HG03469 (cell line): ENCODE measurements around the gene NCBP2L.

Experiments
- ATAC-seq: cut with Tn5 transposase; IDR thresholded peaks from one replicate; pipeline ENCODE4 v1.9.1; 2021; ENCODE audit warnings: mild to moderate bottlenecking, moderate library complexity, moderate number of reproducible peaks; ENCODE audit not compliant: unreplicated experiment

NCBP2L gene

DNA sequence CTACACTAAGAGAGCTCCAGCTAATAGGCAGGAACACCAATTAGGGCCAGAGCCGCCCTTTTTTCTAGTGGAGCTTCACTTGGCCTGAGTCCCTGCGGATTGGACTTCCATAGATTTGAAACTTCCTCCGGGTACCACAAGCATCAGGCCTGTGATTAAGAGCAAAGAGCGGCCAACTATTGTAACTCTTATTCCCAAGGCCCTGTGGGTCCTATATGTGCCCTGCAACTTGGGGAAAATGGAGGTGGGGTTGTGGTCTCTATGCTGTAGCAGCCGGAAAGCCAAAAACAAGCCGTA, at the start of gene NCBP2L:
NCBP2L (plus strand) TSS at position 198 of the 297 bp plus-strand sequence. CDS start 16,488 bp downstream, outside the sequence.
- no peak for ATAC-seq

DNA sequence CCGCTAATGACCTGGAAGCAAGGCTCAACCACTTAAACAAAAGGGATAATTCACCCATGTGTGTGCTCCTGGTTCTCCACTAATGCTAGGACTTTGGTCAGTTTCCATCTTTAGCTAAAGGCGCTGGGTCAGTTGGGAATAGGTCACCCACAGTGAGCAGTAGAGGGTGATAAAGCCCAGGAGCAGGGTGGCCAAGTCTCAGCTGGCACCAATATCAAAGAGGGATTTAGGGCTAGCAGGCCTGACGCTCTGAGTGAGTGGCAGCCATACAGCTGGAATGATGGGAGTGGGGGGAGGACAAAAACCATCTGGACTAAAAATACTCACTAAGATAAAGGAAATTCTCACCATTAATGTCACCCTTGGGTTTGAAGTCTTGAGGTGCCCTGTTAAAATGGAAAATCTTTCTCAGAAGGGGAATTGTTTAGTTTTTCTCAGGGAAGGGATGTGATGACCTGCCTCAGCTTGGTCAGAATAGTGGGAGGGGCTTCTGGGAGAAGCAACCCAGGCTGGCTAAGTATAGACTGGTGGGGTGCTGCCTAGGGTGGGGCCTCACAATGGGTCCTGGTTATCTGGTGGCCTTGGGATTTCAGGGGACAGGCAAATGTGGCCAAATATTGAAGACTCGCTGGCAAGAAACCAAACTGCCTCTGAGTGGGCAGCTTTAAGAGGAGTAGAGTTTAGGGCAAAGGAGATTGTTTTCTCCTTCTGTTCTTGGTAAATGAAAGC, 49.0 kb upstream of the NCBP2L start:
- no peak for ATAC-seq

DNA sequence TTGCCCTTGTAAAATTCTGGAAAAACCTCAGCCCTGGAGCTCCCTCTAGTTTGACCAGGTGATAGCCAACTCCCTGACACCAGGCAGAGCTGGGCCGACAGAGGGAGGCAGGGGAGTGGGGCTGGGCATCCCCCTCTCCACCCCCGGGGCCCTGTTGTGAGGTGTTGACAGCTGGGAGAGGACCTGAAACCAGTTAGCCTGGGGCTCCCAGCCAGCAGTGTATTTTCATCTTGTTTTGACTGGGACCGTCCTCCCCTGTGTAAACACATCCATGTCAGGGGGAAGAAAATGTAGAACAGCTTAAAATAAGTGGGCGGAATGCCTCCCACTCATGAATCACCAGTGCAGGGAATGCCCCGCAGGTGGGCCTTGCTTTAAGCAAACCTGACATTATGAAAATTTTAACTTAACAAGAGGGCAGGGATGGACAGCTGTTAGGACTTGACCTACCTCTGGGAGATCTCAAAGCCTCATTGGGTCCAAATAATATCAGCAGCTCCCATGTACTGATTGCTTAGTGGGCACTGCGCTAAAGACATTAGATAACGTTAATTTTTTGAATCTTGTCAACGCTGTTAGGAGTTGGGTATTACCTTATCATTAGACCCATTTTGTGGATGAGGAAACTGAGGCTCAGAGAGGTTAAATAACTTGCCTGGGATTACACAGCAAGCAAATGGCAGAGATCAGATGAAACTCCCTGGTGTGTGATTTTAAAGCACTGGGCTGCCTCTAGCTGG, 47.8 kb upstream of the NCBP2L start:
- ATAC-seq: peak; percentile 62

DNA sequence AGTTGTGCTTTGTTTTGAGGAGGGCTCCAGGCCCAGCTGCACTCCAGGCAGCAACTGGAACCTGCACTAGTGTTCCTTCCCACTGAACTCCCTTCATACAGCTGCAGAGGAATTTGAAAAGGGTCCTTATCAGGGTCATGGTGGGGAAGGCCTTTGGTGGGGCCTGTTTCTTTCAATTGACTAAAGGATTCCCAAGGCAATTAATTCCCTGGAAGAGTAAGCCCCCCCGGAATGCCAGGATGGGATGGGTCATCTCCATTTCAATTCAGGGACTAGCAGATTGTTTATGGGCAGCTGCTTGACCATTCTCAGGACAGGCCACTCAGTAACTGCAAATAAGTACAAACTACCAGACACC, 47.3 kb upstream of the NCBP2L start:
- ATAC-seq: no peak

DNA sequence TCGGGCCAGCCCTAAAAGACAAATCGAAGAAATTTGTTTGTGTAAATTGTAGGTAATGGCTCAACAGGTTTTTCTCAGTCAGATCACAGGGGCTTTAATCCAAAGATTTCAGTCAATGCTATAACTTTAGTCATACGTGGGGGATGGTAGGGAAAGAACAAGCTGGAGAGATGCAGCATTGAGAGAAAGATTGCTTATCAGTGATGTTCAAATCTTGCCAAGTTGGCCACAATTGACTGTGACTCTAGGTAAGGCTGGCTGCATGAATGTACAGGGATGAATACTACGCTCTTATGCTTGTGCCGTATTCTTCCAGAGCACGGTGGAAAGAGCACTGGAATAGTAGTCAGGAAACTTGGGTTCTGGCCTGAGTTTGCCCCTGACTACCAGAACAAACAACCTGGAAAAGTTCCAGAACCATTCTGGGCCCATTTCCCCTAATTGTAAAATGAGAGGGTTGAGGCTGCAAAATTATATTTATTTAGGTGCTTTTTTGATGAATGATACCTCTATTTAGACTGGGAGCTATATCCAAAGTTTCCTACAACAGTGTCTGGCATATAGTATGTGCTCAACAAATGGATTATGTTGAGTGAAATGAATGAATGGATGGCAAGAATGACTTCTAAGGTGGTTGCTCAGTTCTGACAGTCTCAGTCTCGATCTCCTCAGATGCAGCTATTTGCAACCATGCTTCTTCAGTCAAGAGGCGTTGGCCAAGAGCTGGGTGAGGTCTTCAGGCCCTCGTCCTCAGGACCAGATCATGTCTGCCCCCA, 46.4 kb upstream of the NCBP2L start:
- no peak for ATAC-seq

DNA sequence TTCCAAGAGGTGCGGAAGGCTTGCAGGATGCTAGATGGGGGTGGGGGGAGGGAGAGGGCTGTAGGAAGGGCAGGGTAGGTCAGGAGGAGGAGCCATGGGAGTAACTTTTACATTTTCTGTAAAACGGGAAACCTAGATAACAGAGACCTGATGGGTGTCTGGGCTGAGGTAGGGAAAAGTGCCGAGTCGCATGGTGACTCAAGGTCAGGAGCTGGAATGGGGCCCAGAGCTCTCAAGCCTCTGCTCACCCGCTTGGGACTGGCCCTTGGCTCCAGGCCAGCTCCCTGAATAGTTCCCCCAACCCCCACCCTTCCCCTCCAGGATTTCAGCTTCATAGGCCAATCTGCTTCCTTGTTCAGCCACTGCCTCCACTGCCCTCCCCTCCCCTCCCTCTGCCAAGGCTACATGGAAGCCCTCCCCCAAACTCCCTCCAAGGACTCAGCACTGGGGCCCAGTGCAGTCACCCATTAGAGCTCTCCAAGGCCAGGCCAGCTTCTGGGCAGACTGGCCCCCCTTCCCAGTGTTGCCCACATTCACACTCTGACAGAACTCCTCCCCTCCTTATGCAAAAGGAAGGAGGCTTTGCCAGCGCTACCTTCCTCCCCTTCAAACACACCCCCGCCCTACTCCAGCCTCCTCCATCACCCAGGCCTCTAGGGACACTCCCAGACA, 45.6 kb upstream of the NCBP2L start:
- no peak for ATAC-seq

DNA sequence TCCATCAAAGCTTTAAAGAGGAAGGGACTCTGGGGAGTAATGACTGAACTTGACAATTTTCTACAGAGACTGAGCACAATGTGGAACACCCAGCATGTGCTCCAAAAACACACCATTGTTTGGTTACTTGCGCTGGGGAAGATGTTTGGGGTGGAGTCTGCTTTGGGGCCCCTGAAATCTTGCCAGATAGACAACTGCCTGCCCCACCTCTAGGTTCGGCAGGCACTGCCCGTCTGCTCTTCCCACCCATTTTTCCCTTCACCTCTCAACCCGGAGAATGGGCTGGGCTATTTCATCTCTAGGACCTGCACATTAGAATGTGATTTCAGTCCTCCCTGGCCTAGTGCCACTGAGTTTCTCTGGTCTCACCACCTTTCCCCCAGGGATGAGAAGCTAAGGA, 43.8 kb upstream of the NCBP2L start:
- ATAC-seq: no peak

DNA sequence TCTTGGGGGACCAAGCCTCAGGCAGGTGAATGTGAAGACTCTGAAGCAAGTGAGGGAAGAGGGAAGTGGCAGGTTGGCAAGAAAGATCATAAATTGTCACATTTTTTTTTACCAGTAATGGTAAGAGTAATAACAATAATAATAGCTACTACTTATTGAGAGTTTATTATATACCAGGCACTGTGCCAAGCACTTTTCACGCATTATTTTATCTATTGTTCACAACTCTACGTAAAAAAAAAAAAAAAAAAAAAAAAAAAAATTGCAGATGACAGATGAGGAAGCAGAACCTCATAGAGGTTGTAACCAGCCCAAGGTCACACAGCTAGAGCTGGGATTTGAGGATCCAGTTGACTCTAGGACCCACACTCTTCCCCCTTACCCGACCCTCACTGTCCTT, 42.9 kb upstream of the NCBP2L start:
- no peak for ATAC-seq

DNA sequence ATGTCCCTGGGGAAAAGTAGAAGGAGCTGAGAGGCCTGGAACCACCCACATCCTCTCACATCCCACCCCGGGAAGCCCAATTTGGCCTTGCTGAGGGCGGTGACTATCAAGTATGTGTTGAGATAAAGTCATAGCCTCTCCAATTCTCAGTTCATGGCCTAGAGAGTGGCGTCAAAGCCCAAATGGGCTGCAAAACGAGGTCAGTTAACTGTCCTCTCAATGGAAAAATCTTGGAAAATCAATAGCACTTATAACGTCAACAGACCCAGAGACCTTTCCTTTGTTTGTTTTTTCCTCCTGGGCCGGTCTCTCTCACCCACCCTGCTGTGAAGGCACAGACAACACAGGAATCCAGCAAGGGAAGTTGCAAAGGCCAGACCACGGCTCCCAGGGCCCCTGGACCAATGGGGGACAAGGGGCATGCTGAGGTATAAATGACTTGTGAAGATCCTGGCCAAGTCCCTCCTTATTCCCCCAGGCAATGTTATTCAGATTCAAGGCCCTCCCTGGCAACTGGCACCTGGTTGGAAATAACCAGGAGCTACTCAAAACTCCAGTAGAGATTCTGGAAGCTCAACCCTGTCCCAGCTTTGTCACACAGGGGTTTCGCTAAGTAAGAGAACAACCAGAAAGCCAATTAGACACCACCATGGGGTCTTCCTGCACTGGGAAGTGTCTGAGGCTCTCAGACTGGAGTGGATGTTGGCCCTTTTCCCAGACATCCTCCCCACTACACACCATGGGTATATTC, 40.6 kb upstream of the NCBP2L start:
- ATAC-seq: no peak

DNA sequence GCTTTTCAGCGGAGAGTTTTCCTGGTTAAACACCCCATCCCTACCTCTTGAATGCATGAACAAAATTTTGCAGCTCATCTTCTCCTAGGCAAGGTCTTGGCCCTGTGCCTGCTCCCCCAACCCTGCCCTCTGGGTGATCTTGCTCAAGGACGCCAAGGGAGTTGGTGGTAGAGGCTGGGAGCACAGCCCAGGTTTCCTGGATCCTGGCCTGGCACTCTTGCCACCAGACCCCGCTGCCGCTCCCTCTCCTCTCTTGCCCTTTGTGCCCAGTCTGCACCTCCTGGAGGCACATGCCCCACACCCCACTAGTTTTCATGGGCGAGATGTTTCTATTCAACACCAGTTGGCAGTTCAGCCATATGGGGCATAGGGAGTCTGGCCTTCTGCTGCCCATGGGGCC, 39.3 kb upstream of the NCBP2L start:
- no peak for ATAC-seq

DNA sequence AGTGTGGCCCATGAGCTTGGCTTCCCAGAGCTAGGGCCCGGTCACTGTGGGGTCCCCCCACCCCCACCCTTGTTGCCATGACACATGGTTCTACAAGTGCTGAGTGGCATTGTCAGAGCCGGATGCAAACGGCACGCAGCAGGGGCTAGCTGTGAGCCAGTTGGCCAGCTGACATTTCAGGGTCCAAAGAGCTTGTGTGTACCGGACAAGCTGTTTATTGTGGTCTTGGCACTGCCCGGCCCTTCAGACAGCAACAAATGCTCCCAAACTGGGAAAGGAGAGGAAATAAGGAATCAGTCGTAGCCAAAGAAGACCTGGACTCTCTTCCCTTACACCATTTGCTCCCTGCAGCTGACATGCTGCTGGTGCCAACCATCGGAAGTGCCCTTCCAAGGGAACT, 38.8 kb upstream of the NCBP2L start:
- no peak for ATAC-seq

DNA sequence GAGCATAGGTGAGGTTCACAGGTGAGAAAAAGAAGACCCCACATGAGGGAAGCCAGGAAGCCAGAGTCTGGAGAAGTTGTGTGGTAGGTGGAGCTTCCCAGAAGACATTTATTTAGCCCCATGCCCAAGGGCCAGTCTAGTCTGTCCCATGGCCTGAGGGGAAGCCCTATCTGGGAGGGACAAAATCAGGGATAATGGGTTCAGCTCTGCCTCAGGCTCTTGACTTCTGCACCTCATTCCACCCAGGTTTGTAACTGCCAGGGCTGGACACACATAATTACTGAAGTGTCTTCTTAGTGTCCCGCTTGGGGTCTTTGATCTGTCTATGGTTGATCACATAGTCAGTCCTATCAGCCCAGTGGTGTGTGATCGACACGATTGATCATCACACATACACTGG, 38.0 kb upstream of the NCBP2L start:
- no peak for ATAC-seq

DNA sequence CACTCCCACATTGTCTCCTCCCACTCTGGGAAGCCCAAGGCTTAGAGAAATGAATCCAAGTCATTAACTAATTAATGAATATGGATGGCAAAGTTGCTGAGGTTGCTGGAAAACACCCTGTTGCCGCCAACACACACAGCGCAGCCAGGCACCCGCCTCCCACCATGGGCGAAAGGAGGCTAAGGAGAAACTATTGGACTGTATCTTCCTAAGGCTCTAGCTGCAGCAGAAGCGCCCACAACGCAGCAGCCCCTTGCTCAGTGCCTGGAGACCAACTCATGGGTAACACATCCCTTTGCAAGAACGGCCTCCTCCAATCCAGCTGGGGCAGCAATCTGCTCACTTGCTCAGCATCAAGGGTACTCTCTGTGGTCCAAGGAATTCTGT, 36.1 kb upstream of the NCBP2L start:
- ATAC-seq: no peak

DNA sequence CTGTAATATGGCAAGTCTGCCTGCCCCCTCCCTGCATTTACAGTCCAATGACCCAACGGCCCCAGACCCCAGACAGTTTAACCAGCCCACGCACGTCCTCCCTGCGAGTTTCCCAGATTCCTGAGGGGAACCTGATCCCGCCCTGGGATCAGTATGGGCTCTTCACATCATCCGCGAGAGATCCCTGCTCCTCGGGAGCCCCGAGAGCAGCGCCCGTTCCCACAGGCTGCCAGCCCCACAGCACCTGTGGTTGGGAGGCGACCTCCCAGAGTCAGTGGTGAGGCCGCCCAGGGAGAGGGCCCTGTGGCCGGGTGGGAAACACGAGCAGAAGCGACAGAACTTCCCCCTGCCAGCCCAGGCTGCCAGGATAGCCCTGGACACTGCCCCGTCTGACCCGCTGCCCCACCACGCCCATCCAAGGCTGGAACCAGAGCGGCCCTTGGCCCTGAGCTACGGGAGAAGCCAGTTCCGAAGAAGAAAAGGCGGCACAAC, 34.8 kb upstream of the NCBP2L start:
- no peak for ATAC-seq

DNA sequence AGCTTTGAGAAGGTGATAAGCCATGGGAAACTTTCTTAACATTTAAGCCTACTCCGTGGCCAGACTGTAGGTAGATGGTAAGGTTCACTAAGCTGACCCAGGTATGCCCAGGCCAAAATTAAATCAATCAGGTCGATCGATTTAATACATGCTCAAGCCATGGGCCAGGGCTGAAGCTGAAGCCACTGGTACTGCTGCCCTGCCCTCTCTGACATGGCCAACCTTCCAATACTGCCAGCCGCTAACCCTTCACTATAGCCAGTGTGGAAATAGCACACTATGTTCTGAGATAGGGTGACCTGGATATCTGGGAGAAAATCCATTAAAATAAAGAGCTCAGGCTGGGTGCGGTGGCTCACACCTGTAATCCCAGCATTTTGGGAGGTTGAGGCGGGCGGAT, 33.5 kb upstream of the NCBP2L start:
- no peak for ATAC-seq

DNA sequence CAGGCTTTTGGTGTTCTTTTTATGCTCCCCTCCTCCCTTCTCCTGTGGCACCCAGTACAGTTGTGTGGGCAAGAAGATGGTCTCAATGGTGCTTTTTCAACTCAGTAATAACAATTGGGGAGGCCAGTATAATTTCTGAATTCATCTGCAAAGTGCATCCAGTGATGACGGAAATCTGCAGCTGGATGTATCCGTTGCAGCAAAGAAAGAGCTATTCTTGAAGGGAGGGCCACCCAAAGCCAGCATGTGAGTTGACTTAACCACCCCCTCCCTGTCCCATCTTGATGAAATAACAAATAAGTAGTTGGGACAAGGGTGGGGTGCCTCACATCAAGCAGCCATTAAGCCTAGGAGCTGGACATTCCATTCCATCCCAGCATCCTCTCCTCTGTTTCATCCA, 32.7 kb upstream of the NCBP2L start:
- no peak for ATAC-seq

DNA sequence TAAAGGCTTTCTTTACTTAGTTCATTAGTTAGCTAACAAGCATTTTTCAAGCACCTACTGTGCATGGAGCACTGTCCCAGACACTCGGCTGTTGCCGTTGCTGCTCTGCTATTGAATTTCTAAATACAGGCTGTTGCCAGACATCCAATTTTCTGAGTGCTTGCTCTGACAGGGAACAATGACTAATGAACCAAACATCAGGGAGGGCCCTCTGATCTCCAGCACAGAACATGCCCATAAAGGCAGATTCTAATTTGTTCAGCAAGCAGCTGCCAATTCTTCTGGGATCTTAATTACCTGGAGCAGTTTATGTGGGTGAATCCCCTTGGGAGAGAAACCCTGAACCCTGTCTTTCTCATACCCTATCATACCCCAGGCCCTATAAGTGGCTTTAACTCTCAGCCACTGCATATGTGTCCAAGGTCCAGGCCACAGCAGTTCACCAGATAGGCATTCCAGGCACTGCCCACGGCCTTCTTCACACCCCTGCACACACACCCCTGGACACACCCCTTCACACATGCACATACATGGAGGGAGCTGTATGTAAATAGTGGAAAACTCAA, 29.9 kb upstream of the NCBP2L start:
- ATAC-seq: no peak

DNA sequence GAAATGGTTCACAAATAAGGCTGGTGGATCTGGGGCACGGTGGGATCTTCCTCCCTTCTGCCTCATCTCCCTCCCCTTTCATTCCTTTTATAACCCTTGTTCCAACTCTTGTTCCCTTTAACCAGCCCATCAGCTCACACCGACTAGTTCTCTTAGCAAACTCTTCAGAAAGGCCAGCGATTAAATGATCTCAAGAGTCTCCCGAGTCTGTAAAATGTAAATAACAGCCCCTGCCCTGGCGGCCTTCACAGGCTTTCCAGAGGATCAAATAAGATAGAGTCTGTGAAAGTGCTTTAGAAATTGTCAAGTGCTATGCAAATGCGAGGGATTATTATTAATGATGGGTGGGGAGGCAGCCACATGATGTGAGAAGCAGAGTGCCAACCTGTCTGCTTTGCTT, 29.0 kb upstream of the NCBP2L start:
- no peak for ATAC-seq

DNA sequence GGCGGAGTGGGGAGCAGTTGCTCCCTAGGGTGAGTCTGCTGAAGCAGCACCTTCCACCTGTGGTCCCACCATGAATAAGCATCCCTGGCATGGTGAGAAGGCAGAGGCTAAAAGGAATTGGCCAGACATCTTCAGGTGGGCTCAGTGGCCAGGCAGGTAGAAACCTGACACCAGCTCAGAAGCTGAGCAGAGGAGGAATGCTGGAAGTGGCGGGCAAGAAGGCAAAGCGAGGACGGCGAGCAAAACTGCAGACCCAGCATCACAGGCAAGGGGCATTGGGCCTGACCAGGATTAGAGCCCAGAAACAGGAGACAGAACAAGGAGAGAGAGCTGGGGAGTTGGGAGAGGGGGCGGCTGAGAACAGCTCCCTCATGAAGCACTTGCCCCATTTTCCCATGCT, 27.3 kb upstream of the NCBP2L start:
- no peak for ATAC-seq

DNA sequence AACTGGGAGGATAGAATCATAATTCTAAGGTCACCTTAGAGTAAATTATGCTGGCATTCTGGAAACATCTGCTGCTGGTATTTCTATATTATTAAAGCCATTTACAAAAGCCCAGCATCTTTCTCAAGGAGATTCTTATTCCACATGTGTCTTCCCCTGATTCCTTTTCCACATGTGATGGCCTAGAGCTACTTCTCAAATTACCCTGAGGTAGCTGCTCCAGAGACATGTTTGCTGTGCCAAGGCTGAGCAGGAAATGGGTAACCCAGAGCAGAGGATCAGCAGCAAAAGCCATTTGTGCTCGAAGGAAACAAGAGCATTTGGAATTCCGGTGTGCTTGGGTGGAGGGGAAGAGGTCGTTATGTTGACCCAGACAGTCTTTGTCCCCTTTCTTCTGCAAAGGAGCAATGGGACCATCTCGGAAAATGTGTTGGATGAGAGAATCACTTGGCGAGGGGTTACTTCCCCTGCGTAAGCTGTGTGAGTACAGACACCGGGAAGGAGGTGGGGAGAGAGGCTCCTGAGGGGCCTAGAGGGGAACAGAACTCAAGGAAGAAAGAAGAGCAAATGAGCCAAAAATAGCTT, 26.6 kb upstream of the NCBP2L start:
- no peak for ATAC-seq
